Gastroesophageal sphincter (tissue), 3 donors: Measurements from ENCODE around the gene KCTD1.

ENCODE experiments used
- EP300 ChIP-seq: sonication (generic); formaldehyde crosslinking; IDR thresholded peaks from one replicate; pipeline ENCODE4 v1.6.1; 2017; ENCODE audit warnings: antibody characterized with exemption, mild to moderate bottlenecking
- POLR2AphosphoS5 ChIP-seq: sonication (generic); formaldehyde crosslinking; IDR thresholded peaks from one replicate; pipeline ENCODE4 v1.6.1; 2017; ENCODE audit warnings: antibody characterized with exemption
- TF ChIP-seq, protein P1 (sequence below), 4 experiments: fragments of 200-600 bp in 2 of 4; fragments of 450-650 bp in 2 of 4; sonication (generic) in 1 of 4; IDR thresholded peaks; one replicate each; pipeline ENCODE4 v1.5.1; 2017 to 2019; ENCODE audit warnings: antibody characterized with exemption in 4 of 4, mild to moderate bottlenecking in 2 of 4, moderate library complexity in 2 of 4

DNA sequence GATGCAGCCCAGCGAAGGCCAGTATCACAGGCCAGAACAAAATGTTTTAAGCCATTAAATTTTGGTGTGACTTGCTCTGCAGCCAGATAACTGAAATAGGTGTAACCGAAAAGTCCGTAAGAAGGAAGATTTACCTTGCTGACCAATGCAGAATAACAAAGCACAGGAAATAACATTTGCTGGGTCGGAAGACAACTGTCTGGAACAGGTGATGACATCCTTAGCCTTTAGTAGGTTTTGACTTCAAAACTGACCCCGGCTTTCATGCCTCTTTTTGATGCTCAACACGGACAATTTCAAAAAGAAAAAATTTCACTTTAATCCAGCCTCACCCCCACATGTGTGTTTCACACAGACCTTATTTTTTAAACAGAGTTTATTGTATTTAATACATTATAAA, 93.7 kb downstream of the KCTD1 start:
- no peak for TF ChIP-seq EP300
- TF ChIP-seq, protein P1, sequence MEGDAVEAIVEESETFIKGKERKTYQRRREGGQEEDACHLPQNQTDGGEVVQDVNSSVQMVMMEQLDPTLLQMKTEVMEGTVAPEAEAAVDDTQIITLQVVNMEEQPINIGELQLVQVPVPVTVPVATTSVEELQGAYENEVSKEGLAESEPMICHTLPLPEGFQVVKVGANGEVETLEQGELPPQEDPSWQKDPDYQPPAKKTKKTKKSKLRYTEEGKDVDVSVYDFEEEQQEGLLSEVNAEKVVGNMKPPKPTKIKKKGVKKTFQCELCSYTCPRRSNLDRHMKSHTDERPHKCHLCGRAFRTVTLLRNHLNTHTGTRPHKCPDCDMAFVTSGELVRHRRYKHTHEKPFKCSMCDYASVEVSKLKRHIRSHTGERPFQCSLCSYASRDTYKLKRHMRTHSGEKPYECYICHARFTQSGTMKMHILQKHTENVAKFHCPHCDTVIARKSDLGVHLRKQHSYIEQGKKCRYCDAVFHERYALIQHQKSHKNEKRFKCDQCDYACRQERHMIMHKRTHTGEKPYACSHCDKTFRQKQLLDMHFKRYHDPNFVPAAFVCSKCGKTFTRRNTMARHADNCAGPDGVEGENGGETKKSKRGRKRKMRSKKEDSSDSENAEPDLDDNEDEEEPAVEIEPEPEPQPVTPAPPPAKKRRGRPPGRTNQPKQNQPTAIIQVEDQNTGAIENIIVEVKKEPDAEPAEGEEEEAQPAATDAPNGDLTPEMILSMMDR (IDR thresholded peaks at IDR 0.05): no peak
- no peak for TF ChIP-seq POLR2AphosphoS5
